CD4-positive, alpha-beta T cell (primary cell): ENCODE data around the gene AGRN. TPM values are rescaled to one million over a fixed set of nuclear protein-coding genes. Genes with fewer than 3 reads are reported as not detected.

Experiments
- ATAC-seq: fragments of 200-7000 bp; cut with Tn5 transposase; one replicate; pipeline ENCODE4 v1.10.0; 2022; ENCODE audit warnings: mild to moderate bottlenecking; ENCODE audit not compliant: poor library complexity
- CTCF ChIA-PET: fragments of 350-600 bp; sonication (Branson Sonifier 250); formaldehyde crosslinking; loops from one replicate; lab custom pipeline; 2021; ENCODE audit warnings: antibody characterized with exemption, inconsistent platforms; lab: Charles Lee
- POLR2A ChIA-PET: fragments of 350-600 bp; sonication (Branson Sonifier 250); formaldehyde crosslinking; loops from one replicate; lab custom pipeline; 2021; ENCODE audit warnings: antibody characterized with exemption, inconsistent platforms; lab: Charles Lee
- DNase-seq, 14 experiments: peaks; one replicate each; pipeline ENCODE4 v3.0.0-alpha.2; 2013 to 2020; ENCODE audit warnings: mixed read lengths in 2 of 14
- H3K27ac ChIP-seq, 2 donors: one replicate each; pipeline versions ENCODE4 v1.5.1 to v1.7.0; 2013; ENCODE audit warnings: low read length in 2 of 2, low read depth in 1 of 2, mild to moderate bottlenecking in 1 of 2
- H3K27me3 ChIP-seq, 2 experiments: 1 replicate in 1 of 2; 2 replicates in 1 of 2; pipeline versions ENCODE4 v1.6.1 to v1.7.0; 2013; ENCODE audit warnings: low read length in 2 of 2, control low read depth in 1 of 2, mild to moderate bottlenecking in 1 of 2, moderate library complexity in 1 of 2; ENCODE audit not compliant: insufficient read depth in 2 of 2, control insufficient read depth in 1 of 2
- H3K36me3 ChIP-seq: one replicate; pipeline ENCODE4 v1.6.1; 2013; ENCODE audit warnings: low read length, control low read depth; ENCODE audit not compliant: insufficient read depth
- H3K4me1 ChIP-seq: one replicate; pipeline ENCODE4 v1.6.1; 2013; ENCODE audit warnings: low read length, control low read depth; ENCODE audit not compliant: insufficient read depth
- H3K4me3 ChIP-seq: one replicate; pipeline ENCODE4 v1.5.1; 2013; ENCODE audit warnings: mild to moderate bottlenecking, low read length, moderate library complexity
- H3K9me3 ChIP-seq, 2 experiments: 1 replicate in 1 of 2; 2 replicates in 1 of 2; pipeline versions ENCODE4 v1.6.1 to v1.7.0; 2013; ENCODE audit warnings: low read length in 2 of 2, mild to moderate bottlenecking in 2 of 2, control low read depth in 1 of 2, moderate library complexity in 1 of 2; ENCODE audit not compliant: control insufficient read depth in 1 of 2, insufficient read depth in 1 of 2
- H3K27ac Mint-ChIP-seq: one replicate; pipeline ENCODE4 v1.8.0; 2020; ENCODE audit warnings: mixed read lengths
- H3K27me3 Mint-ChIP-seq: one replicate; pipeline ENCODE4 v1.8.0; 2021; ENCODE audit warnings: mixed read lengths
- H3K36me3 Mint-ChIP-seq: one replicate; pipeline ENCODE4 v1.8.0; 2021; ENCODE audit warnings: low read depth, mixed read lengths
- H3K4me1 Mint-ChIP-seq: one replicate; pipeline ENCODE4 v1.8.0; 2021; ENCODE audit warnings: low read depth, mixed read lengths
- H3K4me3 Mint-ChIP-seq: one replicate; pipeline ENCODE4 v1.8.0; 2020; ENCODE audit warnings: mild to moderate bottlenecking, mixed read lengths
- H3K9me3 Mint-ChIP-seq: one replicate; pipeline ENCODE4 v1.8.0; 2020; ENCODE audit warnings: mixed read lengths
- CTCF ChIP-seq: fragments of 200-600 bp; IDR thresholded peaks from one replicate; pipeline ENCODE4 v1.8.0; 2022; ENCODE audit warnings: antibody characterized with exemption, mild to moderate bottlenecking
- intact Hi-C, 2 experiments: fragments of 100-400 bp; cut with DNase I in 1 of 2; cut with micrococcal nuclease in 1 of 2; formaldehyde crosslinking; loops; one replicate each; pipeline versions ENCODE4 v1.15.1 to v1.9.0; 2023 to 2025; cut with DNase I, micrococcal nuclease
- total RNA-seq, 174 experiments: library from RNA in 2 of 174; stranded (reverse) in 2 of 174; gene quantifications; one replicate each; pipeline ENCODE4 v1.2.3 and lab custom pipeline; 2021 to 2026

AGRN gene
- total RNA-seq, 2 experiments from 2014 or later = 1.5 to 2.0 TPM

- Histone ChIP-seq H3K36me3 (no peaks in the 10 kb centered on the region), H3K4me1 (peaks cover 10% of the 10 kb centered on the region), H3K4me3 (no peak overlapping the region), H3K27ac (no peak overlapping the region), H3K9me3 (peaks cover 0 to 3% of the 10 kb centered on the region in 2 experiments), H3K27me3 (peaks cover 0 to 14% of the 10 kb centered on the region in 2 experiments)
- no peak overlapping the region for H3K27ac Mint-ChIP-seq
- POLR2A ChIA-PET = interaction anchor here (1.0 kb wide), 1 partner anchor 22 kb away, joined by 3 read pairs; no protein-coding TSS in a partner anchor
- H3K27me3 Mint-ChIP-seq = peaks cover 21% of the 10 kb centered on the region
- no peaks in the 10 kb centered on the region for H3K36me3 Mint-ChIP-seq
- peaks cover 4% of the 10 kb centered on the region for H3K4me1 Mint-ChIP-seq
- CTCF ChIA-PET = interaction anchor here (2.5 kb wide), 1 partner anchor 22 kb away, joined by 7 read pairs; no protein-coding TSS in a partner anchor
- intact Hi-C loops = loop anchor here in 1 of 2 experiments (5.0 kb wide), 1 partner anchor 312 kb away; no protein-coding TSS in a partner anchor
- ATAC-seq = no peak
- peak overlapping the region; percentile 15 for H3K4me3 Mint-ChIP-seq
- no peak for TF ChIP-seq CTCF
- H3K9me3 Mint-ChIP-seq = no peaks in the 10 kb centered on the region
- DNase-seq = peak in 1 of 14 experiments; percentile 33
Measured at GRCh38 chr1:980602-981395, 39.1 kb upstream of the AGRN start.

GRCh38 chr1:981491-981954, 38.4 kb upstream of the AGRN start:
- intact Hi-C loops = loop anchor here in 1 of 2 experiments (5.0 kb wide), 1 partner anchor 311 kb away; no protein-coding TSS in a partner anchor
- peaks cover 0 to 14% of the 10 kb centered on the region in 2 experiments for H3K27me3 ChIP-seq
- H3K36me3 ChIP-seq = no peaks in the 10 kb centered on the region
- peaks cover 3% of the 10 kb centered on the region for H3K4me1 ChIP-seq
- DNase-seq = peak in 1 of 14 experiments; percentile 26
- no peak overlapping the region for H3K27ac ChIP-seq
- H3K9me3 ChIP-seq = peaks cover 0 to 3% of the 10 kb centered on the region in 2 experiments
- ChIA-PET CTCF (interaction anchor here (2.5 kb wide), 1 partner anchor 21 kb away, joined by 7 read pairs; no protein-coding TSS in a partner anchor), POLR2A (no interaction called here)
- TF ChIP-seq CTCF = no peak
- peaks cover 22% of the 10 kb centered on the region for H3K27me3 Mint-ChIP-seq
- no peak for ATAC-seq
- H3K9me3 Mint-ChIP-seq = no peaks in the 10 kb centered on the region
- no peaks in the 10 kb centered on the region for H3K36me3 Mint-ChIP-seq
- no peaks in the 10 kb centered on the region for H3K4me1 Mint-ChIP-seq
- H3K4me3 Mint-ChIP-seq = no peak overlapping the region
- no peak overlapping the region for H3K4me3 ChIP-seq
- H3K27ac Mint-ChIP-seq = no peak overlapping the region

- Mint-ChIP-seq H3K9me3 (no peaks in the 10 kb centered on the region), H3K4me3 (peak within 1 kb of the TSS; percentile 15), H3K27me3 (peaks cover 22% of the 10 kb centered on the region), H3K27ac (no peak within 1 kb of the TSS), H3K36me3 (no peaks in the 10 kb centered on the region), H3K4me1 (no peaks in the 10 kb centered on the region)
- Histone ChIP-seq H3K36me3 (no peaks in the 10 kb centered on the region), H3K4me3 (no peak within 1 kb of the TSS), H3K27me3 (peaks cover 0 to 14% of the 10 kb centered on the region in 2 experiments), H3K4me1 (peaks cover 3% of the 10 kb centered on the region), H3K27ac (no peak within 1 kb of the TSS), H3K9me3 (peaks cover 0 to 3% of the 10 kb centered on the region in 2 experiments)
- intact Hi-C loops = loop anchor here in 1 of 2 experiments (5.0 kb wide), 1 partner anchor 310 kb away; no protein-coding TSS in a partner anchor
- ChIA-PET POLR2A (no interaction called here), CTCF (interaction anchor here (2.5 kb wide), 1 partner anchor 20 kb away, joined by 7 read pairs; no protein-coding TSS in a partner anchor)
- no peak for TF ChIP-seq CTCF
- no peak for ATAC-seq
- peak in 1 of 14 experiments; percentile 32 for DNase-seq
Measured at GRCh38 chr1:981955-982558, 37.9 kb upstream of the AGRN start, which contains the start of gene PERM1. Gene PERM1 (minus strand): TSS chr1:982093. CDS start chr1:981029, 1,064 bp downstream.
